OCI-LY1 (cell line): ENCODE data around the gene HSPH1.

Experiments used
- CTCF ChIP-seq: fragments of 200-600 bp; sonication (generic), shearing (Covaris generic); IDR thresholded peaks from 2 replicates; pipeline ENCODE4 v1.5.1; 2017; ENCODE audit warnings: mild to moderate bottlenecking, antibody characterized with exemption, low read length, moderate library complexity, mixed read lengths
- EZH2 ChIP-seq: fragments of 200-600 bp; sonication (generic), shearing (Covaris generic); IDR thresholded peaks from 2 replicates; pipeline ENCODE4 v1.8.0; 2017; ENCODE audit warnings: borderline replicate concordance, mixed run types, mild to moderate bottlenecking, antibody characterized with exemption, low read length, moderate library complexity, mixed read lengths

GRCh38 chr13:31201341-31202031, 39.8 kb upstream of the HSPH1 start:
- TF ChIP-seq CTCF: no peak
- TF ChIP-seq EZH2: no peak
